GM21576 (cell line): ENCODE measurements around the gene CCDC169.
"Not testable (repeated sequence)": the region's sequence is repeated elsewhere in the genome, so short reads cannot be mapped to it uniquely, and the experiment has no call there.

Experiments used
- ATAC-seq: cut with Tn5 transposase; IDR thresholded peaks from one replicate; pipeline ENCODE4 v1.9.1; 2021; ENCODE audit warnings: mild to moderate bottlenecking, moderate library complexity; ENCODE audit not compliant: unreplicated experiment

CCDC169 gene

DNA sequence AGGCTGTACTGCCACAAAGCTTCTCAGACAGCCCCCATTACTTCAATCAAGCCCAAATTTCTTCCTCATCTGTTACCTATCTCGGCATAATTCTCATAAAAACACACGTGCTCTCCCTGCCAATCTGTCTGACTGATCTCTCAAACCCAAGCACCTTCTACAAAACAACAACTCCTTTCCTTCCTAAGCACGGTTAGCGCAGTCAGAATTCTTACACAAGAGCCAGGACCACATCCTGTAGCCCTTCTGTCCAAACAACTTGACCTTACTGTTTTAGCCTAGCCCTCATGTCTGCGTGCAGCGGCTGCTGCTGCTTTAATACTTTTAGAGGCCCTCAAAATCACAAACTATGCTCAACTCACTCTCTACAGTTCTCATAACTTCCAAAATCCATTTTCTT lies 22.2 kb upstream of the CCDC169 start:
- ATAC-seq = not testable (repeated sequence)

- no peak for ATAC-seq
Observed at GRCh38 chr13:36313047-36313969, 15.7 kb upstream of the CCDC169 start.

GRCh38 chr13:36310417-36311108 lies 12.9 kb upstream of the CCDC169 start:
- no peak for ATAC-seq

- ATAC-seq = no peak
Observed at GRCh38 chr13:36302289-36302688, 4.7 kb upstream of the CCDC169 start.

DNA sequence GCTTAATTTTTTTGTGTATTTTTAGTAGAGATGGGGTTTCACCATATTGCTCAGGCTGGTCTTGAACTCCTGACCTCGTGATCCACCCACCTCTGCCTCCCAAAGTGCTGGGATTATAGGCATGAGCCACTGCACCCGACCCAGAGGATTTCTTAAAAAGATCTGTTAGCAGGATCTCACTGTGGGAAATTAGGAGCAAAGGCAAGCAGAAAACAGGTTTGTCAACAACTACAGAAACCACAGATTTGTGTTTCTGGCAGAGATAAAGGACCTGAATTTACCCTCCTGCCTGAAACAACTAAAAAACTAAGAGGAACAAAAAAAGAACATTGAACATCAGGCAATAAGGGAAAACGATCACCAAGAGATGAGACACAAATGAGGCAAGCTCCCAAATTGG lies 1.9 kb upstream of the CCDC169 start:
- not testable (repeated sequence) for ATAC-seq

DNA sequence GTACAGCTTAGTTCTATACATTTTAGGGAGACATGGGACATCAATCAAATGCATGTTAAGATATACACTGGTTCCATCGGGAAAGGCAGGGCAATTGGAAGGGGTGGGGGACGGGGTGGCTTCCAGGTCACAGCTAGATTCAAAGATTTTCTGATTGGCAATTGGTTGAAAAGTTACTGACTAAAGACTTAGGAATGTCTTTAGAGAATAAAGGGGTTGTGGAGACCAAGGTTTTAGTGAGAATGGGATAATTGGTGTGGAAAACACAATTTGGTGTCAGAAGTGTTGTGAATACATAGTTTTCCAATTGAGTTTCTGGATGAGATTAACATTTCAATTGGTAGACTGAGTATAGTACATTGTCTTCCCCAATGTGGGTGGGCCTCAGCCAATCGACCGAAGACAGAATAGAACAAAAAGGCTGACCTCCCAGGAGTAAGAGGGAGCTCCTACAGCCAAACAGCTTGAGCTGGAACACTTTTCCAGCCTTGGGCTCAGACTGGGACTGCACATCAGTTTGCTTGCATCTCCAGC lies 988 bp upstream of the CCDC169 start:
- ATAC-seq = no peak

DNA sequence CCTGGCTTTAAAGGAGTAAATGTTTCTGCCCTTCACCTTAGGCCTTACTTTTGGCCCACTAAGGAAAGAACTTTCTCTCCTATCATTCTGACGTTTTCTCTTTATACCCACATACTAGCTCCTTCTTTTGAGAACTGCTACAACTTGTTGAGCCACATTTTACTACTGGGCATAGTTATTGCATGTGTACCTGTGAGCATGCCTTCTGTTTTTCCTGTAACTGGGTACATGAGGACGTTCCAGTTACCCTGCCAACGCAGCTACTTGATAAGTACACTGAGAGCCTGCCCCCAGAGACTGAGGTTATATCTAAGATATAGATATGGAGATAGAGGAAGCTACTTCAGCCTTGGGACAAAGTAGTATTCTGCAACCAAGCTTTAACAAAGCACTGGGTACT lies 3.5 kb downstream of the CCDC169 start:
- ATAC-seq = no peak

GRCh38 chr13:36293497-36293896 lies 4.1 kb downstream of the CCDC169 start:
- ATAC-seq = no peak

DNA sequence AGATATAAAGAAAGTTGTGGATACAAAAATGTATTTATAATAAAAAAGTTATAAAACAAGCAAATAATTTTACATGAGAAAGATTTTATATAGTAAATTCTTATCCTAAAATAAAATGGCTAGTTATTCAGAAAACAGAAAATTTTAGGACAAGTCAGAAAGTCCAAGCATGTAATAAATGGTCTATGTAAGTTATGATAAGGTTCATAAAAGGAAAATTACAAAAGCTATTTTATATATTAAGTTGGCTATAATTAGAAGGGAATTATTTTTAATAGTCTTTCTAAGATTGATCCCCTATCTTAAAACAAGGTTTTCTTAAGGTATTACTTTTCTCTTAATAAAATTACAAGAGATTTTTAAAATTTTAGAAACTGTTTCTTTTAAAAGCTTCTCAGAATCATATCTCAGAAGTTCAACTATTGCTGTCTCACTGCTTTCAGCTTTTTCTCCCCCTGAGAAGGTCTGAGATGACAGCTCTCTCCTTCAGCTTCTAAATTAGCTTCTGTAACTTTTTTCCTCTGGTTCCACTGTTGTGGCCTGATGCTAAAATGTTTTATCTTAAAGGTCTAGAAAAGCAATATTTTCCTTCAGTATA lies 8.7 kb downstream of the CCDC169 start:
- ATAC-seq = no peak

GRCh38 chr13:36286006-36286405 lies 11.6 kb downstream of the CCDC169 start:
- no peak for ATAC-seq

DNA sequence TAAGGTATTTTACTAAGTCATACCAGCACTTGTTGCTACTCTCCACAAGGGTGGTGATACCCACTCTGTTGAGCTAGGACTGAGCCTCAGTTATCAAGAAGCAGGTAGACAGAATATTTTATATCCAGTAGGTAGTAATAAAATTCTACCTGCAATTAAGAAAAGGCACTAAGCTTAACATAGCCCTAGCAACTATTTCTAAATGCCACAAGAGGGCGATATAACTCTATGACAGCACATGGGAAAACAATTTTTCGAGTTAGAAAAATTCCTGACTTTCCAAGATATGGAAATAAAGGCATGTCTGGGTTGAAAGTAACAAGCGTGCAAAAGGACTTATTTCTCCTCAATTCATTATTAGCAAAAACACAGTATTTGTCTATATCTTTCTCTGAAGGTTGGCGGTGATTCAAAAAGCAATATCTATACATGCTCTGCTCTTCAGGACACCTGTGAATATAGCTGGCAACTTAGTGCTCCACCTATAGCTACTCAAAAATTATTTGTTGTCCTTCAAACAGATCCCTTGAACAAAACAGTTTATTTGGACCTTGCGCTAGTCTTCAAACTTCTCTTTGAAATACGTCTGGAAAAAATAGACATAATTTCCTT lies 14.7 kb downstream of the CCDC169 start:
- ATAC-seq = no peak

GRCh38 chr13:36275190-36276002 lies 22.2 kb downstream of the CCDC169 start:
- no peak for ATAC-seq

DNA sequence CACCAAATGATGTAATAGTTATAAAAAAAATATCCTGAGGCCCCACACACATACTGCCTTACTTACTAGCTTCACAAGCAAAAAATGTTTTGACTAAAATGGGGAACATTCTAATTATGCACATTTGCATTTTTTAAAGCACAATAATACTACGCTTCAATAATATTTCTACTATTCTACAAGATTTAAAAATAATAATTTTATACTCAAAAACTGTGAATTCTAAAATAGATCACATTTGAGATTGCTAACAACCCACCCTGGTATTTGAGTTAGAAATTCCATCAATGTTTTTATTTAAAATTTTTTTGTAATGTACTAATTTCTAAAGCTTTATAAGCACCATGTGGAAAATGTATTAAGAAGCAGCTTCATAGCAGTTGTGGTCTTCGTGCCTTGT lies 24.2 kb downstream of the CCDC169 start:
- no peak for ATAC-seq

- ATAC-seq = no peak
Observed at GRCh38 chr13:36261976-36262375, 35.6 kb downstream of the CCDC169 start.

GRCh38 chr13:36261011-36261410 lies 36.6 kb downstream of the CCDC169 start:
- ATAC-seq = no peak

DNA sequence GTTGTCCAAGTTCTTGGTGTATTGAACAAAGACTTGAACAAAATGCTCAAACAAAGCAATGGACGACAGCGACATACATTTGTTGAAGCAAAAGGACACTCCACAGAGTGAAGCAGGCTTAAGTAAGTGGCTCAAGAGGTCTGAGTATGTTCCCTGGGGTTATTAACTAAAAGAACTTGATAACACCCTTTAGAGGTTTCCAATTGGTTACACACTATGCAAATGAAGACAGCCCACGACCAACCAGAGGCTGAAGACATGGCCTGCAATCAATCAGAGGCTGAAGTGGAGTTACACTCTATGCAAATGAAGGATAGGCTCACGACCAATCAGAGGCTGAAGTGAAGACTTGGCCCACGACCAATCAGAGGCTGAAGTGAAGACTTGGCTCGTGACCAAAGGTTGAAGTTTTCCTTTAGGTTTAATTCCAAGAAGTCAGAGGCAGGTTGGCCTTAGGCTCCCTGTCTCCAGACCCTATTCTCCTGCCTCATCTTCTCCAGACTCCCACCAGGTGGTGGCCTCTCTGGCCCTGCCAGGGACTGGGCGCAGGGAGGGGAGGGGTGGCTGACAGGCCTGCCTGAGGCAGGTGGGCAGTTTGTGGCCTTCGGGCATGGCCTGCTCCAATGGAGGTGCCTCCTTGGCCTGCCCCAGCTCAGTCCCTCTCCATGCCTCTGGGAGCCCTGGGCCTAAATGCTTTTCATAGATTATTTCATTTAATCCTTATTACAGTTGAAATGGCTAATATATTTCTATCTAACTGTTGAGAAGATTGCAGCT lies 38.1 kb downstream of the CCDC169 start:
- no peak for ATAC-seq

- ATAC-seq = no peak
Observed at GRCh38 chr13:36258831-36259230, 38.8 kb downstream of the CCDC169 start.

DNA sequence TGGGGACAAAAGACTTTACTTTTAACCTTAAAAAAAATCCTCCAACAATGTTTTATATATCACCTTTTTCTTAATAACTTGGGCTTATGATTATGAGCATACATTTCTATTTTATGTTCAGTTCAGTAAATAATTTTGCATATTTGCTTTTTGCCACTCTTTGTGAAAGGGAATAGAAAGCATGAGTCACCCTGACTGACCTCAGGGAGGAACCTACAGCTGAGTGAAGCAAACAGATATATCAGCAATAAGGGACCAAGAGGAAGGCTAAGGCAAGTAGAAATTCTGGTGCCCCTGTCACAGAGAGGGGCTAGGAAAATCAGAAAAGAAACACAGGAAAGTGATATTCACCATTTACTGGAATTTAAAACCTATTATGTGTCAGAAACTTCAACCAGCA lies 46.1 kb downstream of the CCDC169 start:
- no peak for ATAC-seq

DNA sequence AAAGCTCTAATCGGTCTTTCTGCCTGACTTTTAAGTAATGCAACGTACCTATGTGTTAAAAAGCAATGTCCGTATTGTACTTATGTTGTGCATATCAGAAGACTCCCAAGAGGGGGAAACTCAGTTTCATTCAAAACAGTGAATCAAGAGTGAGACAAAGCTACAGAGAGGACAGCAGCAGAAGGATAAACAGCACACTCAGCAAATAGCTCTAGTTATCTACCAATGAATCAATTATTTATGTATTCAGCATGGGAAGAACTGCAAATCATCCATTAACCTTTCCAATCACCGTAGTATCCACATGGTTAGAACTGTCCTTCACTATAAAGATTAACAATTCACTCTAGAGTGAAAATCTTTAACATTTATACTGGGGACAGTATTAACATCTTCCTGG lies 46.6 kb downstream of the CCDC169 start:
- no peak for ATAC-seq

GRCh38 chr13:36248700-36249099 lies 48.9 kb downstream of the CCDC169 start:
- ATAC-seq = no peak
